HepG2 (cell line): ENCODE results near the gene ADSS2. TPM values are rescaled to one million over a fixed set of nuclear protein-coding genes. Genes with fewer than 3 reads are reported as not detected.

Source experiments
- LCORL ChIP-seq, 2 experiments: fragments of 450-650 bp in 1 of 2; sonication (generic) in 1 of 2; formaldehyde crosslinking in 1 of 2; IDR thresholded peaks; 2 replicates each; pipeline versions ENCODE4 v1.5.0 to v1.6.1; 2017 to 2020; ENCODE audit warnings: antibody characterized with exemption in 1 of 2, missing genetic modification reagents in 1 of 2
- MAZ ChIP-seq, 2 experiments: sonication (generic) in 1 of 2; formaldehyde crosslinking in 1 of 2; IDR thresholded peaks; 2 replicates each; pipeline versions ENCODE4 v1.5.0 to v1.6.1; 2012 to 2020; ENCODE audit warnings: low read depth in 2 of 2, mild to moderate bottlenecking in 2 of 2, borderline replicate concordance in 1 of 2, improper control_type of control experiment in 1 of 2, low read length in 1 of 2, missing genetic modification reagents in 1 of 2, moderate library complexity in 1 of 2
- MEF2D ChIP-seq: sonication (generic); formaldehyde crosslinking; IDR thresholded peaks from 2 replicates; pipeline ENCODE4 v1.5.1; 2020; ENCODE audit warnings: mild to moderate bottlenecking, missing genetic modification reagents
- SRSF9 ChIP-seq: fragments of 200-400 bp; formaldehyde crosslinking; IDR thresholded peaks from 2 replicates; pipeline ENCODE4 v1.6.1; 2018; ENCODE audit warnings: borderline replicate concordance, mild to moderate bottlenecking, low read depth, low read length; ENCODE audit not compliant: insufficient read depth, poor library complexity, severe bottlenecking
- YY1 ChIP-seq: IDR thresholded peaks from 2 replicates; pipeline ENCODE4 v1.6.1; 2011; ENCODE audit warnings: low read length, low read depth, moderate library complexity, mild to moderate bottlenecking; ENCODE audit not compliant: insufficient read depth, insufficient replicate concordance
- ZNF33B ChIP-seq: sonication (generic); formaldehyde crosslinking; IDR thresholded peaks from 2 replicates; pipeline ENCODE4 v1.5.1; 2020; ENCODE audit warnings: mild to moderate bottlenecking, missing genetic modification reagents
- ZNF749 ChIP-seq: sonication (generic); formaldehyde crosslinking; IDR thresholded peaks from 2 replicates; pipeline ENCODE4 v1.8.0; 2022; ENCODE audit warnings: mild to moderate bottlenecking, missing genetic modification reagents, moderate library complexity, borderline replicate concordance
- ZNF83 ChIP-seq: sonication (generic); formaldehyde crosslinking; IDR thresholded peaks from 2 replicates; pipeline ENCODE4 v1.4.0; 2020; ENCODE audit warnings: missing genetic modification reagents, mild to moderate bottlenecking, borderline replicate concordance
- polyA plus RNA-seq, 8 experiments: library from polyadenylated mRNA; depleted of rRNA in 3 of 8; stranded (reverse) in 7 of 8; unstranded in 1 of 8; fragments of >200 nt; fragmentation: Illumina TruSeq in 4 of 8; extraction: Trizol in 4 of 8; gene quantifications; 2 replicates each; pipeline versions ENCODE4 v1.2.1 to v1.2.3, GENCODE V29; 2011 to 2016; ENCODE audit warnings: low read depth in 4 of 8, missing spikeins in 1 of 8, mixed read lengths in 1 of 8; ENCODE audit not compliant: insufficient read depth in 1 of 8
- total RNA-seq, 5 experiments: library from RNA; depleted of rRNA; stranded (reverse); fragments of >200 nt; fragmentation: Illumina TruSeq; extraction: Trizol; gene quantifications; 2 replicates each; pipeline ENCODE4 v1.2.3, GENCODE V29; 2016; ENCODE audit warnings: low read depth in 1 of 5
- TF ChIP-seq, protein P1 (sequence below): sonication (generic); formaldehyde crosslinking; conservative IDR thresholded peaks from 2 replicates; pipeline ENCODE4 v1.4.0; 2020; ENCODE audit warnings: missing genetic modification reagents
- TF ChIP-seq, protein P2 (sequence below): IDR thresholded peaks from 2 replicates; pipeline ENCODE4 v1.6.1; 2016; ENCODE audit warnings: missing compliant biosample characterization, missing genetic modification reagents, borderline replicate concordance
- TF ChIP-seq, protein P3 (sequence below): fragments of 450-650 bp; IDR thresholded peaks from 2 replicates; pipeline ENCODE4 v1.6.1; 2016

The ADSS2 gene
- total and polyA plus RNA-seq, 2 of the 13 experiments (the other 11 are each of a cell fraction or from before 2014, with no cell fraction given): 15.1 to 43.4 TPM

DNA sequence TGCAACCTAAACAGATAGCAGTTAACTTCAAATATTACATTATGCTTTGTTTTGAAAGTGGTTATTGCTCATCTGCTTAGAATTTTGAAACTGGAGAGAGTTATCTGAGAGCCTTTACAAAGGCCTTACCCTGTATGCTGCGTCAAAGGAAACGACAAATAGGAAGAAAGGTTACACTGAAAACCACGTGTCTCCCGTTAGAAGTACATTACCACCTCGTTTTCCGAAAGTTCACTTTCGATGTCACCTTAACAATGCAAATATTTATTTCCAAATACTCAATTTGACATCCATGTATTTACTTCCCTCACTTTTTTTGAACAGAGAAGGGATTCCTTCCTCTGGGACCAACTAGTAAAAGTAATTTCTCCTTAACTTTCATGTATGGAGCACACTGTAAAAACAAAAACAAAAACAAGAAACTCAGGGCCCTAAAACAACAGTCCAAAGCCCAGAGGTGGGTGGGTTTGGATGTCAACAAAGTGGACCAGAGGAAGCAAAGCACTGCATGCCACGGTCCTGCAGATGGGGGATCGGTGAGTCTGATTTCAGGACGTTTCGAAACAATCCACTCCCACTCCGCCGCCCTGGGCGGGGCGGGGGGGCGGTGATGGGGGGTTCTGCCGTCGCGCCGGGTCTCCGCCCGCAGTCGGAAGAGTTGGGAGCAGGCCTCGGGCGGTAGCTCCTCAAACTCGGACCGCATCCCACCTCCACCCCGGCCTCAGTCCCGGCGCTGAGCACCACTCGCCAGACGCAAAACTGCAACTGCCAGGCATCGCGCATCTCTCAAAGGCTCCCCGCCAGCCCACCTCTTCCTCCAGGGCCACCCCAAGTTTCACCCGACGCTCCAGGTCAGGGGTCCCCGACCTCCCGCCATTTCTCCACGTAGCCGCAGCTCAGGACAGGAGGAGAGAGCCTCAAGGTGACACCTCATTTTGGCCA lies 841 bp downstream of the ADSS2 start (continued):
- TF ChIP-seq MAZ (IDR thresholded peaks at IDR 0.05; ENCODE audit: borderline replicate concordance, low read depth, low read length): 0 out of 2 replicates have a peak, but pooled peaks have one; percentile 19
- no peak for TF ChIP-seq MAZ (CRISPR knock-in tag; IDR thresholded peaks at IDR 0.05; ENCODE audit: low read depth)
- no peak for TF ChIP-seq SRSF9
- TF ChIP-seq ZNF33B (CRISPR knock-in tag): no peak
- 0 out of 2 replicates have a peak, but pooled peaks have one; percentile 67 for TF ChIP-seq ZNF83
- TF ChIP-seq, protein P1, sequence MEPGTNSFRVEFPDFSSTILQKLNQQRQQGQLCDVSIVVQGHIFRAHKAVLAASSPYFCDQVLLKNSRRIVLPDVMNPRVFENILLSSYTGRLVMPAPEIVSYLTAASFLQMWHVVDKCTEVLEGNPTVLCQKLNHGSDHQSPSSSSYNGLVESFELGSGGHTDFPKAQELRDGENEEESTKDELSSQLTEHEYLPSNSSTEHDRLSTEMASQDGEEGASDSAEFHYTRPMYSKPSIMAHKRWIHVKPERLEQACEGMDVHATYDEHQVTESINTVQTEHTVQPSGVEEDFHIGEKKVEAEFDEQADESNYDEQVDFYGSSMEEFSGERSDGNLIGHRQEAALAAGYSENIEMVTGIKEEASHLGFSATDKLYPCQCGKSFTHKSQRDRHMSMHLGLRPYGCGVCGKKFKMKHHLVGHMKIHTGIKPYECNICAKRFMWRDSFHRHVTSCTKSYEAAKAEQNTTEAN: no peak
- peak; percentile 88 for TF ChIP-seq YY1
- TF ChIP-seq MEF2D (CRISPR knock-in tag): 0 out of 2 replicates have a peak, but pooled peaks have one; percentile 14
- 0 out of 2 replicates have a peak, but pooled peaks have one; percentile 28 for TF ChIP-seq ZNF749 (CRISPR knock-in tag)
- TF ChIP-seq, protein P2, sequence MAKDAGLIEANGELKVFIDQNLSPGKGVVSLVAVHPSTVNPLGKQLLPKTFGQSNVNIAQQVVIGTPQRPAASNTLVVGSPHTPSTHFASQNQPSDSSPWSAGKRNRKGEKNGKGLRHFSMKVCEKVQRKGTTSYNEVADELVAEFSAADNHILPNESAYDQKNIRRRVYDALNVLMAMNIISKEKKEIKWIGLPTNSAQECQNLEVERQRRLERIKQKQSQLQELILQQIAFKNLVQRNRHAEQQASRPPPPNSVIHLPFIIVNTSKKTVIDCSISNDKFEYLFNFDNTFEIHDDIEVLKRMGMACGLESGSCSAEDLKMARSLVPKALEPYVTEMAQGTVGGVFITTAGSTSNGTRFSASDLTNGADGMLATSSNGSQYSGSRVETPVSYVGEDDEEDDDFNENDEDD (CRISPR knock-in tag): peak; percentile 40; the same call in 1 of the 2 replicates
- TF ChIP-seq, protein P3, sequence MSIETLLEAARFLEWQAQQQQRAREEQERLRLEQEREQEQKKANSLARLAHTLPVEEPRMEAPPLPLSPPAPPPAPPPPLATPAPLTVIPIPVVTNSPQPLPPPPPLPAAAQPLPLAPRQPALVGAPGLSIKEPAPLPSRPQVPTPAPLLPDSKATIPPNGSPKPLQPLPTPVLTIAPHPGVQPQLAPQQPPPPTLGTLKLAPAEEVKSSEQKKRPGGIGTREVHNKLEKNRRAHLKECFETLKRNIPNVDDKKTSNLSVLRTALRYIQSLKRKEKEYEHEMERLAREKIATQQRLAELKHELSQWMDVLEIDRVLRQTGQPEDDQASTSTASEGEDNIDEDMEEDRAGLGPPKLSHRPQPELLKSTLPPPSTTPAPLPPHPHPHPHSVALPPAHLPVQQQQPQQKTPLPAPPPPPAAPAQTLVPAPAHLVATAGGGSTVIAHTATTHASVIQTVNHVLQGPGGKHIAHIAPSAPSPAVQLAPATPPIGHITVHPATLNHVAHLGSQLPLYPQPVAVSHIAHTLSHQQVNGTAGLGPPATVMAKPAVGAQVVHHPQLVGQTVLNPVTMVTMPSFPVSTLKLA: peak; percentile 81
- no peak for TF ChIP-seq LCORL (IDR thresholded peaks at IDR 0.05)
- TF ChIP-seq LCORL (CRISPR knock-in tag; IDR thresholded peaks at IDR 0.05): 0 out of 2 replicates have a peak, but pooled peaks have one; percentile 24
- TF ChIP-seq, all 625 proteins: peak for 73
